ENCODE measurements around the gene DSC3. TPM values are rescaled to one million over a fixed set of nuclear protein-coding genes. Genes with fewer than 3 reads are reported as not detected.

The DSC3 gene
- total RNA-seq: 1 to 10 TPM in 1 of 4 donors, under 1 TPM in 3; 0.38 to 2.0 (median 0.76) TPM

DNA sequence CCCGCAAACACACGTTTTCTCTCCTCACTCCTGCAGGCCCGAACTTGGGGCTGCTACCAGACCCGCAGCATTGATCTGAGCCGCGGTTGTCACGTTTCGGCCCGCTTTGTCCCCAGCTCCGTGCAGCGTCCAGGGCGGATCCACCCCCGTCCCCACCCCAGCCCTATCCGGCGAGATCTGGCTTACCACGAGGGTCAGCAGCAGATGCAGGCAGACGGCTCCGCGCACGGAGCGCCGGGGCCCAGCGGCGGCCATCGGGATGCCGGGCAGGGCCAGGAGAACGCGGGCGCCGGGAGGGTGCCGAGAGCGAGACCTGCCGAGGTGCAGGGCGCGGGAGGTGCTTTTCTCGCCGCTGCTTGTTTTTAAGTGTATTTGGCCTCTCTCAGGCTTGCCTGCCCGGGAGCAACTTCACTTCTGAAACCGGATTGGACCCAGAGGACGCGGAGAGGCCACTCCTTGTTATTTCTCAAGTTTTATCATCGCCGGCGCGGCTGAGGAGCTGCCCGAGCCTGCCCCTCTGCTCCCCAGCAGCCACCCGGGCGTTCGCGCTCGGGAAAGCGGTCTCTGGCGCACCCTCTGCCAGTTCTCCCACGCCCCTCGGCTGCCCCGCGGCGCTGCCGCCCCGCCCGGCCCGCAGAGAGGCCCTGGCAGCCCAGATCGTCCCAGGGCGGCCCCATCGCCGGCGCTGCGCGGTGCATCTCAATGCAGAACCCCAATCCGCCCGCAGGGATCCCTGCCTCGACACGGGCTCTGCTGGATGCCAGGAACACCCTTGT lies at the start of gene DSC3:
DSC3 (minus strand) TSS at position 337 of the 776 bp plus-strand sequence; CDS start at position 255, 82 bp downstream.
- H3K27me3 ChIP-seq: peaks cover 0 to 22% of the 10 kb centered on the region in 2 donors
- no peak within 1 kb of the TSS for H3K27ac ChIP-seq
- TF ChIP-seq, protein P1, sequence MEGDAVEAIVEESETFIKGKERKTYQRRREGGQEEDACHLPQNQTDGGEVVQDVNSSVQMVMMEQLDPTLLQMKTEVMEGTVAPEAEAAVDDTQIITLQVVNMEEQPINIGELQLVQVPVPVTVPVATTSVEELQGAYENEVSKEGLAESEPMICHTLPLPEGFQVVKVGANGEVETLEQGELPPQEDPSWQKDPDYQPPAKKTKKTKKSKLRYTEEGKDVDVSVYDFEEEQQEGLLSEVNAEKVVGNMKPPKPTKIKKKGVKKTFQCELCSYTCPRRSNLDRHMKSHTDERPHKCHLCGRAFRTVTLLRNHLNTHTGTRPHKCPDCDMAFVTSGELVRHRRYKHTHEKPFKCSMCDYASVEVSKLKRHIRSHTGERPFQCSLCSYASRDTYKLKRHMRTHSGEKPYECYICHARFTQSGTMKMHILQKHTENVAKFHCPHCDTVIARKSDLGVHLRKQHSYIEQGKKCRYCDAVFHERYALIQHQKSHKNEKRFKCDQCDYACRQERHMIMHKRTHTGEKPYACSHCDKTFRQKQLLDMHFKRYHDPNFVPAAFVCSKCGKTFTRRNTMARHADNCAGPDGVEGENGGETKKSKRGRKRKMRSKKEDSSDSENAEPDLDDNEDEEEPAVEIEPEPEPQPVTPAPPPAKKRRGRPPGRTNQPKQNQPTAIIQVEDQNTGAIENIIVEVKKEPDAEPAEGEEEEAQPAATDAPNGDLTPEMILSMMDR (IDR thresholded peaks at IDR 0.05): no peak
- TF ChIP-seq POLR2A (IDR thresholded peaks at IDR 0.05): no peak
- peak in 2 of 3 donors; percentile 54 to 59 for DNase-seq
- peak within 1 kb of the TSS in 2 of 4 donors; percentile 46 to 55 for H3K4me3 ChIP-seq
- H3K4me1 ChIP-seq: peaks cover 0 to 25% (median 0%) of the 10 kb centered on the region in 4 donors
- H3K9me3 ChIP-seq: peaks cover 0 to 7% (median 0%) of the 10 kb centered on the region in 4 donors
- H3K36me3 ChIP-seq: no peaks in the 10 kb centered on the region

DNA sequence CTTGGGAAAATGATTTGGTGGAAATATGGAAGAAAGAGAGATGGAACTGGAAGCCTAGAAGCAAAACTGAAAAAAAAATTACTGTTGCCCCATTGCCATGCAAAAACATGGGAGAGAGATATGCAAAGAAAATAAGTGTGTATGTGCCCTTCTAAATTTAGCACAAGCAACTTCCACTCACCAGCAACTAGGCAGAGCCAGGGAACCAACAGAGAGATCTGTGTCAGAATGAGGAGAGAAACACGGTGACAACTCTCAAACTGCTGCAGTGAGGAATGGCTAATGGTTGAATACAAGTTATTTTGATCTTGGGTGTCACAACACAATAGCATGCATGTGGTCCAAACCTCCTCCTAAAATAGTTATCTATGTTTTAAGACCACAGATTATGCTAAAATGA lies 48.8 kb upstream of the DSC3 start:
- Histone ChIP-seq H3K36me3 (peaks cover 0 to 39% (median 0%) of the 10 kb centered on the region in 3 donors), H3K27ac (no peak overlapping the region), H3K27me3 (no peaks in the 10 kb centered on the region), H3K4me3 (no peak overlapping the region), H3K4me1 (no peaks in the 10 kb centered on the region), H3K9me3 (no peaks in the 10 kb centered on the region)
- TF ChIP-seq, protein P1 (IDR thresholded peaks at IDR 0.05): no peak
- no peak for TF ChIP-seq POLR2A (IDR thresholded peaks at IDR 0.05)
- DNase-seq: no peak

DNA sequence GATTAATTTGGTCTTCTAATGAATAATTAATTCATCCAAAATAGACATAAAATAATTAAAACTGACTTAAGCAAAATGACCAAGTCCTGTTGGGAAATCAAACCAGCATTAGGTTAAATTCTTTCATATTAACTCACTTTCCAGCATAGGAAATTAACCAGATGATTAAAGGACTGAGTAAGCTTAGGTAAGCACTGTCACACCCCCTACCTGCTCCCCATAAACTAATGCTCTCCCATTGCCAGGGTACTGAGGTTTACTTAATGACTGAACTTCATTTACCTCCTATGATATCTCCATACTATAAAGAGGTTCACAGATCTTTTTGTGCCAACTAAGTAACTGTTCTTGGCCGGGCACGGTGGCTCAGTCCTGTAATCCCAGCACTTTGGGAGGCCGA lies 46.0 kb upstream of the DSC3 start:
- H3K27me3 ChIP-seq: no peaks in the 10 kb centered on the region
- H3K36me3 ChIP-seq: peaks cover 0 to 47% (median 0%) of the 10 kb centered on the region in 3 donors
- no peak overlapping the region for H3K4me3 ChIP-seq
- H3K4me1 ChIP-seq: no peaks in the 10 kb centered on the region
- TF ChIP-seq, protein P1 (IDR thresholded peaks at IDR 0.05): no peak
- no peak for TF ChIP-seq POLR2A (IDR thresholded peaks at IDR 0.05)
- H3K27ac ChIP-seq: no peak overlapping the region
- no peak for DNase-seq
- no peaks in the 10 kb centered on the region for H3K9me3 ChIP-seq

DNA sequence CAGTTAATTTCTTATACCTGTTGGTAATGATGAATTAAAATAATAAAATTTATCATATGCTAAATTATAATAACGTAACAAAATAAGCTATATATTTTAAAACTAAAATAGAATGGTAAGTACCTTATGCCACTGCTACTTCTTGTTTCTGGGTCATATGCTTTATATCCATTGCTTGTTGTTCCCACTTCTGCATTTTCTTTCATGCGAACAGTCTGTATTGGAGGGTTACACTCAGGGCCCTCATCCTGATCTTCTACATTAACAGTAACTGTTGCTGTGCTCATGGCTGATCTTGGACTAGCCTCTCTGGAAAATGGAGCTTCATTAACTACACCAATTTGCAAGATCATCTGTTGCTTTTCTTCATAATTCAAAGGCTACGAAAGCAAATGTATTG lies 37.4 kb upstream of the DSC3 start:
- TF ChIP-seq, protein P1 (IDR thresholded peaks at IDR 0.05): no peak
- TF ChIP-seq POLR2A (IDR thresholded peaks at IDR 0.05): no peak
- Histone ChIP-seq H3K27ac (no peak overlapping the region), H3K4me3 (no peak overlapping the region), H3K9me3 (no peaks in the 10 kb centered on the region), H3K4me1 (no peaks in the 10 kb centered on the region), H3K27me3 (no peaks in the 10 kb centered on the region), H3K36me3 (peaks cover 0 to 66% (median 0%) of the 10 kb centered on the region in 3 donors)
- DNase-seq: no peak

DNA sequence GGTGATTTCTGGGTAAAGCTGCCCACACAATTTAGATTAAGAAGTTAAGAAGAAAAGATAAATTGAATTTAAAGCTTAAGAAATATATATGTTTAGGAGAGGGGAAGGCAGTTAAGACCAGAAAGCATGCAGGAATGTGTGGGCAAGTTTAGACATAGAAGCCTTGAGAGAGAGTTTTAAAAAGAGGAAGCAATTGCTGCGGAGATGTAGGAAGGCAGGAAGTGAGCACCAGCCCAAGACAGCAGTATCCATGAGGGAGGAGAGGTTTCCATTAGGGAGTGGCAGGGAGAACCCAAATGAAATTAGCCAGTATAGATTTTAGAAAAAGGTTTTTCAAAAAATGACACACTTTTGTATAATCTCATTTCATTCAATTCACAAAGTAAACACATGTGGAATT lies 35.3 kb upstream of the DSC3 start:
- H3K27me3 ChIP-seq: no peaks in the 10 kb centered on the region
- H3K4me1 ChIP-seq: no peaks in the 10 kb centered on the region
- no peak overlapping the region for H3K27ac ChIP-seq
- TF ChIP-seq, protein P1 (IDR thresholded peaks at IDR 0.05): no peak
- TF ChIP-seq POLR2A (IDR thresholded peaks at IDR 0.05): no peak
- peaks cover 0 to 56% (median 0%) of the 10 kb centered on the region in 3 donors for H3K36me3 ChIP-seq
- H3K9me3 ChIP-seq: no peaks in the 10 kb centered on the region
- no peak for DNase-seq
- no peak overlapping the region for H3K4me3 ChIP-seq
